Body of pancreas (tissue), 4 donors: ENCODE measurements around the gene GGPS1. TPM values are rescaled to one million over a fixed set of nuclear protein-coding genes. Genes with fewer than 3 reads are reported as not detected.

Experiments used
- ATAC-seq: fragments of 150-250 bp; one replicate; pipeline ENCODE4 v1.9.1; 2016
- DNase-seq, 4 donors: peaks; one replicate each; pipeline ENCODE4 v3.0.0-alpha.2; 2019
- H3K27ac ChIP-seq, 4 donors: fragments of 200-600 bp; sonication (generic); 1 replicate in 3 of 4; 2 replicates in 1 of 4; pipeline versions ENCODE4 v1.5.1 to v1.6.1; 2016 to 2019; ENCODE audit warnings: mild to moderate bottlenecking in 1 of 4, mixed read lengths in 1 of 4, moderate library complexity in 1 of 4
- H3K27me3 ChIP-seq, 2 donors: fragments of 200-600 bp; sonication (generic); one replicate each; pipeline ENCODE4 v1.6.0; 2016; ENCODE audit warnings: mild to moderate bottlenecking in 1 of 2
- H3K36me3 ChIP-seq, 2 donors: fragments of 200-600 bp; sonication (generic); replicated peaks in 1 of 2; 2 replicates each; pipeline ENCODE4 v1.5.1; 2016; ENCODE audit warnings: low read depth in 2 of 2; ENCODE audit not compliant: insufficient read depth in 1 of 2
- H3K4me1 ChIP-seq: fragments of 200-600 bp; sonication (generic); one replicate; pipeline ENCODE4 v1.6.0; 2016
- H3K4me3 ChIP-seq, 2 donors: fragments of 200-600 bp; sonication (generic); 1 replicate in 1 of 2; 2 replicates in 1 of 2; pipeline ENCODE4 v1.5.1; 2016 to 2019
- H3K9me3 ChIP-seq, 3 donors: fragments of 200-600 bp; sonication (generic); 1 replicate in 2 of 3; 2 replicates in 1 of 3; pipeline ENCODE4 v1.5.1; 2016
- CTCF ChIP-seq, 7 experiments: fragments of 450-650 bp in 4 of 7; fragments of 200-600 bp in 3 of 7; sonication (generic) in 3 of 7; IDR thresholded peaks; one replicate each; pipeline ENCODE4 v1.5.1; 2016 to 2019; ENCODE audit warnings: antibody characterized with exemption in 7 of 7
- POLR2A ChIP-seq, 3 donors: fragments of 450-650 bp; IDR thresholded peaks; one replicate each; pipeline ENCODE4 v1.6.1; 2016; ENCODE audit warnings: antibody characterized with exemption in 3 of 3, mild to moderate bottlenecking in 2 of 3
- WGBS, 2 donors: methylation state at CpG; one replicate each; pipeline ENCODE4 v1.1.5; 2017; 5-methylcytosine and 5-hydroxymethylcytosine counted together
- intact Hi-C: fragments of 100-400 bp; cut with DNase I; formaldehyde crosslinking; loops from one replicate; pipeline ENCODE4 v1.15.1; 2023
- total RNA-seq, 2 donors: library from RNA; depleted of rRNA; stranded (reverse); fragments of >200 nt; gene quantifications; one replicate each; pipeline ENCODE4 v1.1.0, GENCODE V29; 2016

Gene GGPS1
- total RNA-seq, 2 donors from 2014 or later, result 11.9 to 15.3 TPM

- H3K27ac ChIP-seq, result no peak overlapping the region
These were observed 3.0 kb downstream of the GGPS1 start for GRCh38 chr1:235331401-235331800.

GRCh38 chr1:235336903-235337302 is 8.5 kb downstream of the GGPS1 start:
- H3K36me3 ChIP-seq, result peaks cover 0 to 2% of the 10 kb centered on the region in 2 donors
- 83 to 93% methylated on average over 4 of the region's 4 CpGs for WGBS, 2 donors

More at GRCh38 chr1:235331401-235331800, 3.0 kb downstream of the GGPS1 start:
- Histone ChIP-seq H3K4me1 (peaks cover 36% of the 10 kb centered on the region), H3K36me3 (no peaks in the 10 kb centered on the region), H3K27me3 (no peaks in the 10 kb centered on the region), H3K9me3 (no peaks in the 10 kb centered on the region), H3K4me3 (no peak overlapping the region)
- no peak for ATAC-seq
- 22 to 28% methylated on average over 3 of the region's 3 CpGs for WGBS, 2 donors
- TF ChIP-seq POLR2A (IDR thresholded peaks at IDR 0.05) (no peak), CTCF (IDR thresholded peaks at IDR 0.05) (no peak)
- intact Hi-C loops, result no loop called here
- no peak for DNase-seq

GRCh38 chr1:235339746-235340145 is 11.4 kb downstream of the GGPS1 start:
- H3K4me1 ChIP-seq, result peaks cover 7% of the 10 kb centered on the region
- intact Hi-C loops, result no loop called here
- H3K27ac ChIP-seq, result no peak overlapping the region
- peaks cover 0 to 2% of the 10 kb centered on the region in 2 donors for H3K36me3 ChIP-seq
- H3K27me3 ChIP-seq, result no peaks in the 10 kb centered on the region
- H3K4me3 ChIP-seq, result no peak overlapping the region
- WGBS, 2 donors, result 75 to 85% methylated on average over 8 of the region's 8 CpGs
- H3K9me3 ChIP-seq, result no peaks in the 10 kb centered on the region
- ATAC-seq (no peak), DNase-seq (no peak)
- TF ChIP-seq POLR2A (IDR thresholded peaks at IDR 0.05) (no peak), CTCF (IDR thresholded peaks at IDR 0.05) (peak in 1 of 7 experiments; percentile 12)

More at GRCh38 chr1:235336903-235337302, 8.5 kb downstream of the GGPS1 start:
- peak in 1 of 4 donors; percentile 30 for DNase-seq
- no peak for ATAC-seq
- TF ChIP-seq CTCF (IDR thresholded peaks at IDR 0.05), result no peak
- TF ChIP-seq POLR2A (IDR thresholded peaks at IDR 0.05), result no peak
- Histone ChIP-seq H3K4me3 (no peak overlapping the region), H3K27me3 (no peaks in the 10 kb centered on the region), H3K4me1 (peaks cover 13% of the 10 kb centered on the region), H3K27ac (peak overlapping the region in 2 of 4 donors; percentile 19 to 66), H3K9me3 (no peaks in the 10 kb centered on the region)
- intact Hi-C loops, result no loop called here

GRCh38 chr1:235341334-235341733 is 13.0 kb downstream of the GGPS1 start:
- peak overlapping the region in 1 of 4 donors; percentile 24 for H3K27ac ChIP-seq
- no peaks in the 10 kb centered on the region for H3K9me3 ChIP-seq
- no peak for TF ChIP-seq CTCF (IDR thresholded peaks at IDR 0.05)
- no peak for TF ChIP-seq POLR2A (IDR thresholded peaks at IDR 0.05)
- intact Hi-C loops, result no loop called here
- WGBS, 2 donors, result 30 to 44% methylated on average over 1 of the region's 1 CpG
- DNase-seq (no peak), ATAC-seq (no peak)
- H3K36me3 ChIP-seq, result peaks cover 0 to 2% of the 10 kb centered on the region in 2 donors
- H3K4me1 ChIP-seq, result peaks cover 7% of the 10 kb centered on the region
- no peaks in the 10 kb centered on the region for H3K27me3 ChIP-seq
- no peak overlapping the region for H3K4me3 ChIP-seq

- TF ChIP-seq CTCF (IDR thresholded peaks at IDR 0.05) (no peak), POLR2A (IDR thresholded peaks at IDR 0.05) (no peak)
- intact Hi-C loops, result no loop called here
- ATAC-seq (no peak), DNase-seq (no peak)
- H3K9me3 ChIP-seq, result no peaks in the 10 kb centered on the region
- 52 to 56% methylated on average over 6 of the region's 6 CpGs for WGBS, 2 donors
- no peak overlapping the region for H3K4me3 ChIP-seq
- peaks cover 3% of the 10 kb centered on the region for H3K4me1 ChIP-seq
- H3K36me3 ChIP-seq, result no peaks in the 10 kb centered on the region
- H3K27me3 ChIP-seq, result no peaks in the 10 kb centered on the region
- no peak overlapping the region for H3K27ac ChIP-seq
These were observed 13.7 kb downstream of the GGPS1 start for GRCh38 chr1:235342039-235342438.
